GM19193 (cell line): ENCODE measurements around the gene BCL7C.

Experiments used
- POLR2A ChIP-seq: IDR thresholded peaks from 4 replicates; pipeline ENCODE4 v1.6.1; 2011; ENCODE audit not compliant: insufficient read depth, insufficient read length; ENCODE audit errors: extremely low read depth

Gene BCL7C

GRCh38 chr16:30924913-30925631 is 31.2 kb upstream of the BCL7C start:
- TF ChIP-seq POLR2A, result no peak

GRCh38 chr16:30924076-30924912 is 30.4 kb upstream of the BCL7C start:
- TF ChIP-seq POLR2A, result no peak

DNA sequence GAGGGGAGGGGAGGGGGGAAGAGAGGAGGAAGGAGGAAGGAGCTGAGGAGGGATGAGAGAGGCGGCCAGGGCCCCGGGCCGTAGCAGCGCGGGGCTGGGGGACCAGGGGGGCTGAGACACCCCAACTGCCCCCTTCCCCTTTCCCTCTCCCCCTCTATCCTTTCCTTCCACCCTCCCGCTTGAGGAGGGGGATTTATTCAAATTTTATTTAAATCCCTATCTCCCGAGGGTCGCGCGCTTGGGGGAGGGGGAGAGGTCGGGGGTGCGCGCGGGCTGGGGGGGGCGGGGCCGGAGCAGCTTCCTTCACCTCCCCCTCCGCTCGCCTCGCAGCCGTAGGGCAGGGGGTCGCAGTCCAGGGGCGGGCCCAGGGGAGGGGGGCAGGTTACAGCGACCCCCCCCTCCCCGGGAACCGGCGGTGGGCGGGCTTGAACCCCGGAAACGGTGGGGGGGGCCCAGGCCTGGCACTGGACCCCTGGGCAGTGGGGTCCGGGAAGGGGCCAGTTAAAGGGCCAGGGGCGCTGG is 29.7 kb upstream of the BCL7C start, which contains the start of gene FBXL19:
TSS of gene FBXL19 (plus strand) at position 19 of the 522 bp plus-strand sequence. CDS start 2,183 bp downstream, outside the sequence.
- no peak for TF ChIP-seq POLR2A

DNA sequence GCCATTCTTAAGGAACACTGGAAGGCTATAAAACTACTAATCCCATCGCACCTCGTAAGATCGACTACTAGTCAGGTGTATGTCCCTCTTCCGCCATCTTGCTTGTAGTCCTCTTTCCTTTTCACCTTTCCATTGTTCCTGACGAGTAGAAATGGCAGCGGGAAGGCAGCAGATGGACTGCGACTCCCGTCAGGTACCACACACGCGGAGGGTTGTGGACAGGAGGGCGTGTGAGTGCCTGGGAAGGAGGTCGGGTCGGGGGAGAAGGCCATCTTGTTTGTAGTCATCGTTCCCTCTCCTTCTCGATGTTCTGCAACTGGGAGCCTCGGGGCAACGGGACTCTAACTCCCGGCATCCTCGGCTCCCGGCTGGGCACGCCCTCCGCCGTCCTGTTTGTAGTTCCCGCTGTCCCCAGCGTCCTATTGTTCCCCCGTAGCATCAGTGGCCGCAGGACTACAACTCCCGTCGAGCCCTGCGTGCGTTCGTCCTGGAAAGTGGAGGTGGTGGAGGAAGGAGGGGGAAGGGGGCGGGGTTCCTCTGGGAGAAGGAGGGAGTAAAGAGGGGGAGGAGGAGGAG is 29.2 kb upstream of the BCL7C start:
- no peak for TF ChIP-seq POLR2A

GRCh38 chr16:30922420-30922959 is 28.6 kb upstream of the BCL7C start:
- no peak for TF ChIP-seq POLR2A

DNA sequence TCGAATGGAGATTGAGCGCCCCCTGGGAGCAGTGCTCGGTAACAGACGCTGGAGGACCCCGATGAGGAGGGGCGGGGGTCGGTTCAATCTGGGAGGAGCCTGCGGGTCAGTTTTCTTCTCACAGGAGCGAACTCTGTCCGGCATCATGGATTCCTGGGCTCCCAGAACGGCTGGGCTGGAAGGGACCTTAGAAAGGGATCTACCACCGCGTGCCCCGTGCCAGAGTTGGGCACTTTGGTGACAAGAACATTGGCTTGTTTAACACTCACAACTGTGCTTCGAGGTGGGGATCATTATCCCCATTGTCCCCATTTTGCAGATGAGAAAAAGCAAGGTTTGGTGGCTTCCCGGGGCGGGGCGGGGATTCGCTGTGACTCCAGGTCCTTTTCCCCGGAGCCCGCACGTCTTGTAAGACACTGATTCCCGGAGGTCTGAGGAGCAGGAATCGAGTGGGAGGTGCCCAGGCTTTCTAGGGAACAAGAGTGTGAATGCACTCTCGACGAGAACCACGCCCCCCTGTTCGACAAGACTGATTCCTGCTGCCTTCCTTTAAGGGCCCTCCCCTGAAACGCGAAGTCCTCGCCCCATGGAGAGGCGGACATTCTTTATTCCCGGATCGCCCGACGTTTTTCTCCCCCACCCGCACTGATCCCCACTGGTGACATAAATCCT is 28.0 kb upstream of the BCL7C start:
- TF ChIP-seq POLR2A, result no peak

GRCh38 chr16:30921459-30921747 is 27.5 kb upstream of the BCL7C start:
- no peak for TF ChIP-seq POLR2A

GRCh38 chr16:30920891-30921290 is 27.0 kb upstream of the BCL7C start:
- TF ChIP-seq POLR2A, result no peak

GRCh38 chr16:30918614-30919013 is 24.7 kb upstream of the BCL7C start:
- no peak for TF ChIP-seq POLR2A

GRCh38 chr16:30914830-30915229 is 21.0 kb upstream of the BCL7C start:
- TF ChIP-seq POLR2A, result no peak

- no peak for TF ChIP-seq POLR2A
These were observed 19.0 kb upstream of the BCL7C start for GRCh38 chr16:30912794-30913412.

- no peak for TF ChIP-seq POLR2A
These were observed 16.7 kb upstream of the BCL7C start for GRCh38 chr16:30910427-30911029.

DNA sequence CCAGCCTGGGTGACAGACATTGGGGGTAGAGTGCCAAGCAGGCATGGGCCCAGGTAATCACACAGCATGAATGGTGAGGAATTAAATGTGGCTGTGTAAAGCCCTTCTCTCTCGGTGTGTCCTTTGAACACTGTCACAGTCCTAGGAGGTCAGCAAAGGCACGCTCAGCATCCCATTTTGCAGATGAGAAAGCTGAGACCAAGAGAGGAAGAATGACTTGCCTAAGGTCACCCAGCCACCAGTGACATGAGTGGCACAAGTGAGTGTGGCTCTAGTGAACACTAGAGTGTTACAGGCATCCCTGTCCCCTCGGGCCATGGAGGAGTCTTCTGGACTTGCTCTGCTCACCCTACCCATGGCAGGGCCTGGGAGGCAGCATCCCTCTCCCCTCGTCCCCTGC is 13.2 kb upstream of the BCL7C start:
- no peak for TF ChIP-seq POLR2A
